SU-DHL-6 (cell line): ENCODE data around the gene CCRL2.

ENCODE experiments used
- EZH2phosphoT487 ChIP-seq: fragments of 200-600 bp; sonication (generic), shearing (Covaris generic); conservative IDR thresholded peaks from 2 replicates; pipeline ENCODE4 v1.6.1; 2018; ENCODE audit warnings: mild to moderate bottlenecking, antibody characterized with exemption, low read length, moderate library complexity, mixed read lengths
- TF ChIP-seq, protein P1 (sequence below): fragments of 200-600 bp; sonication (generic); IDR thresholded peaks from one replicate; pipeline ENCODE4 v1.5.1; 2017; ENCODE audit warnings: antibody characterized with exemption, mild to moderate bottlenecking, low read length, moderate library complexity; ENCODE audit not compliant: insufficient read depth, poor library complexity, severe bottlenecking

DNA sequence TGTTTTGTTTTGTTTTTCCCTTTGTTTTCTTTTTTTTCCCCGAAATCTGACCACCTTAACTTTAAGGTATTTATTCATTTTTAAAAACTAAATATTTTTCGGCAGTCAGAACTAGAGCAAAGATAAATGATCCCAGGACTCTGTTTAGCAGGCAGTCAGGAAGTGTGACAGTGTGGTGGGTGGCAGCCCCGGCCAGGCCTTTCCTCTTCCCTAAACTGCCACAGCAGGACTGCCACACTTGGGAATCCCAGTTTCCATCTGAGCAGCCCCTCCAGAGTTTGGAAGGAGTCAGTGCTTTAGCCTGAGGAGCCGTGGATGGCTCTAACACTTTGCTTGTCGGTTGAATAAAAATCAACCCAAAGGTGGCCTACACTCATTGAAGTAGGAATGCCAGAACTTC is 6.9 kb downstream of the CCRL2 start:
- TF ChIP-seq, protein P1, sequence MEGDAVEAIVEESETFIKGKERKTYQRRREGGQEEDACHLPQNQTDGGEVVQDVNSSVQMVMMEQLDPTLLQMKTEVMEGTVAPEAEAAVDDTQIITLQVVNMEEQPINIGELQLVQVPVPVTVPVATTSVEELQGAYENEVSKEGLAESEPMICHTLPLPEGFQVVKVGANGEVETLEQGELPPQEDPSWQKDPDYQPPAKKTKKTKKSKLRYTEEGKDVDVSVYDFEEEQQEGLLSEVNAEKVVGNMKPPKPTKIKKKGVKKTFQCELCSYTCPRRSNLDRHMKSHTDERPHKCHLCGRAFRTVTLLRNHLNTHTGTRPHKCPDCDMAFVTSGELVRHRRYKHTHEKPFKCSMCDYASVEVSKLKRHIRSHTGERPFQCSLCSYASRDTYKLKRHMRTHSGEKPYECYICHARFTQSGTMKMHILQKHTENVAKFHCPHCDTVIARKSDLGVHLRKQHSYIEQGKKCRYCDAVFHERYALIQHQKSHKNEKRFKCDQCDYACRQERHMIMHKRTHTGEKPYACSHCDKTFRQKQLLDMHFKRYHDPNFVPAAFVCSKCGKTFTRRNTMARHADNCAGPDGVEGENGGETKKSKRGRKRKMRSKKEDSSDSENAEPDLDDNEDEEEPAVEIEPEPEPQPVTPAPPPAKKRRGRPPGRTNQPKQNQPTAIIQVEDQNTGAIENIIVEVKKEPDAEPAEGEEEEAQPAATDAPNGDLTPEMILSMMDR, result no peak
- TF ChIP-seq EZH2phosphoT487, result no peak
